GM21529 (cell line): Measurements from ENCODE around the gene SMCO2.

Experiments used
- ATAC-seq: cut with Tn5 transposase; IDR thresholded peaks from one replicate; pipeline ENCODE4 v1.9.1; 2021; ENCODE audit not compliant: unreplicated experiment

SMCO2 gene

GRCh38 chr12:27549236-27549800 lies 102.8 kb downstream of the SMCO2 start:
- ATAC-seq = no peak

GRCh38 chr12:27549801-27550652 lies 103.5 kb downstream of the SMCO2 start:
- ATAC-seq = no peak

- no peak for ATAC-seq
Measured at GRCh38 chr12:27550653-27550975, 104.1 kb downstream of the SMCO2 start.

GRCh38 chr12:27551172-27551840 lies 104.8 kb downstream of the SMCO2 start:
- no peak for ATAC-seq
